Mononuclear cell (primary cell): Measurements from ENCODE around the gene FCER2. TPM values are rescaled to one million over a fixed set of nuclear protein-coding genes. Genes with fewer than 3 reads are reported as not detected.
A peak's percentile ranks its signal among the peaks of the same experiment; 100 is the strongest.

ENCODE experiments used
- H3K27me3 ChIP-seq: 2 replicates; pipeline ENCODE4 v1.6.0; 2011; ENCODE audit warnings: low read length, control low read depth; ENCODE audit not compliant: insufficient read depth
- H3K4me1 ChIP-seq: 2 replicates; pipeline ENCODE4 v1.5.1; 2011; ENCODE audit warnings: mild to moderate bottlenecking, low read length, control low read depth; ENCODE audit not compliant: insufficient read depth
- H3K4me3 ChIP-seq: 2 replicates; pipeline ENCODE4 v1.5.1; 2011; ENCODE audit warnings: mild to moderate bottlenecking, low read length, moderate library complexity
- H3K9me3 ChIP-seq: 2 replicates; pipeline ENCODE4 v1.5.1; 2011; ENCODE audit warnings: low read depth, mild to moderate bottlenecking, control low read depth, low read length
- total RNA-seq: library from RNA; depleted of rRNA; stranded (reverse); fragments of >200 nt; gene quantifications from one replicate; pipeline ENCODE4 v1.2.3, GENCODE V29; 2012

FCER2 gene
- total RNA-seq, 1 donor: 25.4 TPM

DNA sequence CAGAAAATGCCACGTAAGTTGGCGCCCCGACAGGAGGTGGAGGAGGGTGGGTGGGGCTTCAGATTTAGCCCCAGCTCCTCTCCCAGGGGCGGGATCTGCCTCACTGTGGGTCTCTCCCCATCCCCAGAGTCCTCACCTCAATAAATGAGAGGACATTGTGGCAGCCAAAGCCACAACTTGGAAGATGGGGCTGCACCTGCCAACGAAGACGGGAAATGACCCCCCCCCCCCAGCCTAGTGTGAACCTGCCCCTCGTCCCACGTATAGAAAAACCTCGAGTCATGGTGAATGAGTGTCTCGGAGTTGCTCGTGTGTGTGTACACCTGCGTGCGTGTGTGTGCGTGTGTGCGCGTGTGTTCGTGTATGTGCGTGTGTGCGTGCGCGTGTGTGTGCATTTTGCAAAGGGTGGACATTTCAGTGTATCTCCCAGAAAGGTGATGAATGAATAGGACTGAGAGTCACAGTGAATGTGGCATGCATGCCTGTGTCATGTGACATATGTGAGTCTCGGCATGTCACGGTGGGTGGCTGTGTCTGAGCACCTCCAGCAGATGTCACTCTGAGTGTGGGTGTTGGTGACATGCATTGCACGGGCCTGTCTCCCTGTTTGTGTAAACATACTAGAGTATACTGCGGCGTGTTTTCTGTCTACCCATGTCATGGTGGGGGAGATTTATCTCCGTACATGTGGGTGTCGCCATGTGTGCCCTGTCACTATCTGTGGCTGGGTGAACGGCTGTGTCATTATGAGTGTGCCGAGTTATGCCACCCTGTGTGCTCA lies 22.8 kb downstream of the FCER2 start:
- no peaks in the 10 kb centered on the region for H3K27me3 ChIP-seq
- H3K9me3 ChIP-seq: no peaks in the 10 kb centered on the region
- no peak overlapping the region for H3K4me3 ChIP-seq
- peaks cover 82% of the 10 kb centered on the region for H3K4me1 ChIP-seq

DNA sequence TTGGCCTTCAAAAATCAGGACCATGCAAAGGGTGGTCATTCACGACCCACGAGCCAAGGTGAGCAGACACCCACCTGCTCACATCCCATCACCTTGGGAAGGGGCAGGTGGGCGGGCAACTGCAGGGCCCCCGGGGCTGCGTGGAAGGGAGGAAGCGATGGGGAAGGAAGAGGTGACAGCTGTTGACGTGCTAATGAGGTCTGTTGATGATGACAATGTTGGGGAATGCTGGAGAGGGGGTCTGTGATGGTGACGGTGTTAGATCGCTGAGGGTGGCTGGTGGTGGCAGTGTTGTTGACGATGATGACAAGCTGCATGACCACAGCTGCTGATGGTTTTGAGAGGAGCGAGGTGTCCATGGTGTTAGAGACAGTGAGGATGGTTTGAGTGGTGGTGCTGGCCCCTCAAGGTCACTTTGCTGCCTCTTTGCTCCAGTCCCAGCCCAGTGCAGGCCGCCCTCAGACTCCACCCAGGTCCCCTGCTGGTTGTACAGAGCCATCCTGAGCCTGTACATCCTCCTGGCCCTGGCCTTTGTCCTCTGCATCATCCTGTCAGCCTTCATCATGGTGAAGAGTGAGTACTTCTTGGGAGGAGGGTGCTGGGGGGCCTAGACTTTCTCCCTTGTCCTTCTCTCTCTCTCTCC lies 24.1 kb downstream of the FCER2 start:
- Histone ChIP-seq H3K4me1 (peaks cover 90% of the 10 kb centered on the region), H3K27me3 (no peaks in the 10 kb centered on the region), H3K9me3 (no peaks in the 10 kb centered on the region), H3K4me3 (peak overlapping the region; percentile 33)

DNA sequence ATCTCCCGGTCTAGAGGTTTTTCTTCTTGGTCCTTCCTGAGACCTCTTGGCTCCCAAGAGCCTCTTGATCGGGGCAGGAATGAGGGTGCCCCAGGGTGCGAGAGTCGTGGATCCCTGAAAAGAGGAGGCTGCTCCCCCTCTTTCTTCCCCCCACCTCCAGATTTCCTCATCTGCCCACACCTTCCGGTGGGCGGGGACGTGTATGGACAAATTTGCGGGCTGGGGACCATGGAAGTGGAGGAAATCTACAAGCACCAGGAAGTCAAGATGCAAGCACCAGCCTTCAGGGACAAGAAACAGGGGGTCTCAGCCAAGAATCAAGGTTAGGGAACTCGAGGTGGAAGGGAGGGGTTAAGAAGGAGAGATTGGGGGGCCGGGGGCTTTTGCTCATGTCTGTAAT lies 25.1 kb downstream of the FCER2 start, which contains the start of gene MCEMP1:
TSS of gene MCEMP1 (plus strand) at position 237 of the 400 bp plus-strand sequence. CDS start at position 268, 31 bp downstream.
- Histone ChIP-seq H3K9me3 (no peaks in the 10 kb centered on the region), H3K27me3 (no peaks in the 10 kb centered on the region), H3K4me1 (peaks cover 81% of the 10 kb centered on the region), H3K4me3 (peak within 1 kb of the TSS; percentile 33)

DNA sequence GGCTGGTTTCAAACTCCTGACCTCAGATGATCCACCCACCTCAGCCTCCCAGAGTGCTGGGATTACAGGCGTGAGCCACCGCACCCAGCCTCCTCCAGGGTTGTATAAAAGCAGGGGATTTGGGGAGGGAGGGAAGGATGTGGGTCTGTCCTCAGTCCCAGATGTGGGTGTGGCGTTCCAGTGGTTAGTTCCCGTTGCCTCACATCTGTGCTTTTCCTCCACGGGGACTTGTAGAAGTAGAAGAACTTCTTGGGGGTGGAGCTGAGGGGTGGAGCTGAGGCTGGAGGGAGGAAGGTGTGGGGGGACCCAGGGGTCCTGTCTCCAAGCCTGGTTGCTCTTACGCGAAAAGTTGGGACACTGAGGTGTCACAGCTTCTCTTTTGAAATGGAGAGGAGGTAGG lies 25.6 kb downstream of the FCER2 start:
- no peaks in the 10 kb centered on the region for H3K9me3 ChIP-seq
- H3K4me3 ChIP-seq: peak overlapping the region; percentile 33
- no peaks in the 10 kb centered on the region for H3K27me3 ChIP-seq
- peaks cover 77% of the 10 kb centered on the region for H3K4me1 ChIP-seq

DNA sequence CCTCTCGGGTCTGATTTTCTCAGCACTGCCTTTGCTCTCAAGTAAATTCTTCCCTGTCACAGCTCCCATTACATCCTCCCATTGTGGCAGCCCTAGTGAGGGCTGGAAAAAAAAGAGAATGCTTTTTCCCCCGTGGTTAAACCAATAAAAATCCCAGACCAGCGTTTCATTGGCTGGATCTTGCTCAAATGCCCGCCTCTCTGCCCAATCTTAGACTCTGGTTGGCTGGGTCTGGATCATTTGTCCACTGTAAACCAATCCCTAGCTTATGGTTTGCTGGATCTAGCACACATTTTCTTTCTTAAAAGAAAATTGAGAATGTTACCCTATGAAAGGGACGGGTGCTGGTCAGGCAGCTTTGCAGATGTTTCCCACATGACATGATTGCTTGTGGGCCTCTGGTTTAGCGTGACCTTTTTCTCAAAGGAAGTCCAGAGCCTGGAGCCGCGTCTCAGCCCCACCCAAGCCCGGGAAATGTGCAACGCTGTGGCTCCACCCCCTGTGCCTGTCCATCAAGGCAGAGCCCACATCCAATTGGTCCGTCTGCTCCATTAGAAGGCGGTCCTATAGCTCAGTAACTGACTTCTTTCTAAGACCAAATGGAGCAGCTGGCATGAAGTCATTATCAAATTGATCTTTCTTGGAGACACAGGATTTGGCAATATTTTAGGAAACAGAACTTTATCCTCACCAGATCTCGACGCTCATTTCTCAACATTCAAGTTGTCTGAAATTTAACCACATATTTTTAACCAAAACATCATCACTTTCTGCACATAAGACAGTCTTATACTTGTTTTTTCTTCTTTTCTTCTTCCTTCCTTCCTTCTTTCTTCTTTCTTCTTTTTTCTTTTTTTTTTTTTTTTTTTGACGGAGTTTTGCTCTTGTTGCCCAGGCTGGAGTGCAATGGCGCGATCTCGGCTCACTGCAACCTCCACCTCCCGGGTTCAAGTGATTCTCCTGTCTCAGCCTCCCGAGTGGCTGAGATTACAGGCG lies 27.6 kb downstream of the FCER2 start:
- peaks cover 76% of the 10 kb centered on the region for H3K4me1 ChIP-seq
- no peak overlapping the region for H3K4me3 ChIP-seq
- no peaks in the 10 kb centered on the region for H3K27me3 ChIP-seq
- no peaks in the 10 kb centered on the region for H3K9me3 ChIP-seq

DNA sequence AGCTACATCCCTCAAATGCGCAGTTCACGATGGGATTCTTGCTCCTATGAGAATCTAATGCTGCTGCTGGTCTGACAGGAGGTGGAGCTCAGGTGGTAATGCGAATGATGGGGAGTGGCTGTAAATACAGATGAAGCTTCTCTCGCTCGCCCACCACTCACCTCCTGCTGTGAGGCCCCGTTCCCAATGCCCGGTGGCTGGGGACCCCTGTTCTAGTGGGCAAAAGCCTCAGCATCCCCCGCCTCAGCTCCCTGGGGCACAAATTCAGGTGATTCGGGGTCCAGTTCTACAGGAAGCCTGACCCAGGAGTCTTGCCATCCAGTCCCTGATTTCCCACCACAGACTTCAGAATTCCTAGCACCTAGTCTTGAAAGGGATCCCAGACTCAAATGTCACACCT lies 29.4 kb downstream of the FCER2 start:
- no peaks in the 10 kb centered on the region for H3K9me3 ChIP-seq
- H3K4me3 ChIP-seq: no peak overlapping the region
- H3K4me1 ChIP-seq: peaks cover 71% of the 10 kb centered on the region
- H3K27me3 ChIP-seq: no peaks in the 10 kb centered on the region

DNA sequence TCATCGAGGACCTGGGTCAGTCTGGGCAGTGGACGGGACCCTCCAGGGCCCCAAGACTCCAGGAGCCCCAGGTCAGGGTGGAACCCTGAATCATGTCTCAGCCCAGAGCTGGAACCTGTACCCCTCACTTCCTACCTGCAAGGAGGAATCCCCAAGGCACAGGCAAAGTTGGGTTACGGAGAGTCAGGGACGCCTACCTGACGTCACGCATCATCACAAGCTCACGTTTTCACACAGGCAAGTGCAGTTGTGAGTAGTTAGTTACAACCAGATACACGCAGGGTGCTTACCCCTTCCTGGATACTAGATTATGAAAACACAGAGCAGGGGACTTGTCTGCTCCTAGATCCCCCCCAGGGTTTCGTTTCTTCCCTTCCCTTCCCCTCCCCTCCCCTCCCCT lies 31.1 kb downstream of the FCER2 start:
- Histone ChIP-seq H3K27me3 (no peaks in the 10 kb centered on the region), H3K4me1 (peaks cover 53% of the 10 kb centered on the region), H3K9me3 (no peaks in the 10 kb centered on the region), H3K4me3 (no peak overlapping the region)

DNA sequence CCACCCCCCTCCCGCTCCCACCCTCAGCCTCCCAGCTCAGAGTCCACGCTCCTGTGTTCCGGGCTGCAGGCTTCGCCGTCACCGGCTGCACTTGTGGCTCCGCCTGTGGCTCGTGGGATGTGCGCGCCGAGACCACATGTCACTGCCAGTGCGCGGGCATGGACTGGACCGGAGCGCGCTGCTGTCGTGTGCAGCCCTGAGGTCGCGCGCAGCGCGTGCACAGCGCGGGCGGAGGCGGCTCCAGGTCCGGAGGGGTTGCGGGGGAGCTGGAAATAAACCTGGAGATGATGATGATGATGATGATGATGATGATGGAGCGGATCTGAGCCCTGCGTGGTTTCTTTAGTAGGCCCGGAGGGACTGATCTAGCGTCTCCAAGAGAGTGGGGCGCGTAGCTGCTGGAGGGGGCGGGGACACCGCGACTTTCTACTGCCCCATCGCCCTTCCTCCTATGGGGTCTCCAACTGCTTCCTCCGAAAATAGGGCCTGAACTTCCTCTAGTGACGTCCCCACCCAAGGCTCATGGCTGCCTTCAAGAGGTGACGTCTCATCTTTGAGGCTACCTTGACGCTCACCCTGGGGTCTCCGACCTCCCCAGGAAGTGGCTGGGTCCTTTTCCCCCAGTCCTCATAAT lies 31.7 kb downstream of the FCER2 start:
- H3K4me3 ChIP-seq: peak overlapping the region; percentile 20
- no peaks in the 10 kb centered on the region for H3K27me3 ChIP-seq
- peaks cover 48% of the 10 kb centered on the region for H3K4me1 ChIP-seq
- H3K9me3 ChIP-seq: no peaks in the 10 kb centered on the region

DNA sequence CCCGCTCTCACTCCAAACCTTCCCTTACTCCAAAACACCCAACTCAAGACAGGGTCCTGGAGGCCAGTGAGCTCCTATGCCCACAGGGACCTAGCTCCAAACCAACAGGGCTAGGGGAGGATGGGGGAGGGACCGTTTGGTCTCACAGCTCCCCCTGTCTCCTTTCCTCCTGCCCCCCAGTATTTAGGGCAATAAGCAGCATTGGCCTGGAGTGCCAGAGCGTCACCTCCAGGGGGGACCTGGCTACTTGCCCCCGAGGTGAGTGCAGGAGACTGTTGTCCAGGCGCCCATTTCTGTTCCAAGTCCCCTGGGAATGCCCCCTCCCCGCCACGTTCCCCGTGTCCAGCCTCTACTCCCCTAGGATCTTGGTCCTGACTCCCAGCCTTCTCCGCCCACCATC lies 32.3 kb downstream of the FCER2 start:
- H3K4me3 ChIP-seq: no peak overlapping the region
- no peaks in the 10 kb centered on the region for H3K27me3 ChIP-seq
- no peaks in the 10 kb centered on the region for H3K9me3 ChIP-seq
- H3K4me1 ChIP-seq: peaks cover 42% of the 10 kb centered on the region

DNA sequence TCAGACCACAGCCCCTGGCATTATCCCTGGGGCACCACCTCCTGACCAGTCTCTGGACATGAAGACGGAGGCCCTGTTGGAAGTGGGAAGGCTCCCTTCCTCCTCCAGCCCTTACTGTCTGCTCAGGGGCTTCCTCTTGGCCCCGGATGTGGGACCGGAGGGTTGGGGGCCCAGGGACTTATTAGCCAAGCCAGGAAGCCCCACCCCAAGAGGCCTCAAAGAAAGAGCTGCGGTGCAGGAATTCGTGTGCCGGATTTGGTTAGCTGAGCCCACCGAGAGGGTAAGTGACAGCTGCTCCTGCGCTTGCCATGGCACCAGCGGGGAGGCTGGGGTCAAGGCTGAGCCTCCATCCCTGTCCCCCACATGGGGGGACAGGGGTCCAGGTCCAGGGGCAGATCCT lies 33.1 kb downstream of the FCER2 start, which contains the start of gene RETN:
TSS of gene RETN (plus strand) at position 208 of the 400 bp plus-strand sequence. CDS start 278 bp downstream, outside the sequence.
- H3K9me3 ChIP-seq: no peaks in the 10 kb centered on the region
- H3K27me3 ChIP-seq: no peaks in the 10 kb centered on the region
- H3K4me1 ChIP-seq: peaks cover 34% of the 10 kb centered on the region
- H3K4me3 ChIP-seq: no peak within 1 kb of the TSS

DNA sequence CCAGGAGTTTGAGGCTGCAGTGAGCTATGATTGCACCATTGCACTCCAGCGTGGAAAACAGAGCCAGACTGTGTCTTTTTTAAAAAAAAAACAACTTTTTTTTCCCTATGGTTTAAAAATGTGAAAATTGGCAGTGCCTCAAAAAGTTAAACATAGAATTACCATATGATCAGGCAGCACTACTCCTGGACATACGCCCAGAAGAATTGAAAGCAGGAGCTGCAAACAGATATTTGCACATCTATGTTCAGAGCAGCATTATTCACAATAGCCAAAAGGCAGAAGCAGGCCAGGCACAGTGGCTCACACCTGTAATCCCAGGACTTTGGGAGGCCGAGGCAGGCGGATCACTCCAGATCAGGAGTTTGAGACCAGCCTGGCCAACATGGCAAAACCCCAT lies 36.9 kb downstream of the FCER2 start:
- Histone ChIP-seq H3K4me1 (peaks cover 25% of the 10 kb centered on the region), H3K27me3 (no peaks in the 10 kb centered on the region), H3K4me3 (no peak overlapping the region), H3K9me3 (no peaks in the 10 kb centered on the region)

DNA sequence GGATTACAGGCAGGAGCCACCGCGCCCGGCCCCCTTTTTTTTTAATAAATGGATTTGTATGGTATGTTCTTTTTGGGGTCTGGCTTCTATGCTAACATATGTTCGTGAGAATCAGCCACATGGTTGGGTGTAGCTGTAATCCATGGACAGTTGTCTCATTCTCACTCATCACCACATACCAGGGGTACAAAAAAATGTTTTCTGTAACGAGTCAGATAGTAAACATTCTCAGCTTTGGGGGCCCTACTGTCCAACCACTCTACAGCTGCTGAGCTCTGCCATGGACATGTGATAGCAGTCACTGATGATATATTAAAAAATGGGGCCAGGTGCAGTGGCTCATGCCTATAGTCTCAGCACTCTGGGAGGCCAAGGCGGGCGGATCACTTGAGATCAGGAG lies 38.2 kb downstream of the FCER2 start:
- H3K27me3 ChIP-seq: no peaks in the 10 kb centered on the region
- no peaks in the 10 kb centered on the region for H3K9me3 ChIP-seq
- H3K4me3 ChIP-seq: no peak overlapping the region
- peaks cover 17% of the 10 kb centered on the region for H3K4me1 ChIP-seq

DNA sequence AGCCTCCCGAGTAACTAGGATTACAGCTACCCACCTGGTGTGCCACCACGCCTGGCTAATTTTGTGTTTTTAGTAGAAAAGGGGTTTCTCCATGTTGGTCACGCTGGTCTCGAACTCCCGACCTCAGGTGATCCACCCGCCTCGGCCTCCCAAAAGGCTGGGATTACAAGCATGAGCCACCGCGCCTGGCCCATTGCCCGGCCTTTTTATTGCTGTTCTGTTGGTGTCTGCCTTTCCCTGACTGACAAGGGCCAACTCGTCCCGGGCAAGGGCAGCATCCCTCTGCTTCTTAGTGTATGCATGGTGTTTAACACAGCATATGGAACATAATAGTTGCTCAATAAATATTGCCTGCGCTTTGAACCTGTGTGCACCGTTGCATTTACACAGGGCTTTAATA lies 39.3 kb downstream of the FCER2 start:
- H3K4me1 ChIP-seq: peaks cover 21% of the 10 kb centered on the region
- no peaks in the 10 kb centered on the region for H3K9me3 ChIP-seq
- no peaks in the 10 kb centered on the region for H3K27me3 ChIP-seq
- no peak overlapping the region for H3K4me3 ChIP-seq

DNA sequence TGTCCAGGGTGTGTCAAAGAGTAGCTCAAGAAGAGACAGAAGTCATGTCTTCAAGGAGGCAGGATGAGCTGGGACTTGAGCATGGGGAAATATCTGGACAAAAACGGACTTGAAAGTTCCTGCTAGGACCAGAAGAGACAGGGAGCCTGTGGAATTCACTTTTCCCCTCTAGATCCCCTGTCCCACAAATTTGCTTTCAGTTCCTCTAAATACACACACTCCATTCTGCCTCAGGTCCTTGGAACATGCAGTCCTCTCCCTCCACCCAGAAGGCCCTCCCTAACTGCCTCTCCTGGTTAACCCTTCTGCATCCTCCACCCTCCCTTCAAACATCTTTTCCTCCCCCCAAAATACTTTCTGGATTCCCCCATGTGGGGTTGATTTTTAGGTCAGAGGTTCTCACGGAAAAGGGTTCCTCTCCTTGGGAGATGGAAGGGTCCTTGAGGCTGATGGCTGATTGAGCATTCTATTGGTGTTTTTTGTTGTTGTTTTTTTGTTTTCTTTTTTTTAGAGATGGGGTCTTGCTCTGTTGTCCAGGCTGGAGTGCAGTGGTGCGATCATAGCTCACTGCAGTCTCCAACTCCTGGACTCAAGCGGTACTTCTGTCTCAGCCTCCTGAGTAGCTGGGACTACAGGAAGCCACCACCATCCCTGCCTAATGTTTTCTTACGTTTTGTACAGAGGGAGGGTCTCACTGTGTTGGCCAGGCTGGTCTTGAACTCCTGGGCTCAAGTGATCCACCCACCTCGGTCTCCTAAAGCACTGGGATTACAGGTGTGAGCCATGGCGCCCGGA lies 40.0 kb downstream of the FCER2 start:
- Histone ChIP-seq H3K27me3 (no peaks in the 10 kb centered on the region), H3K4me1 (peaks cover 28% of the 10 kb centered on the region), H3K9me3 (no peaks in the 10 kb centered on the region), H3K4me3 (no peak overlapping the region)
